Fibroblast of lung (primary cell): Measurements from ENCODE around the gene FAM111B. TPM values are rescaled to one million over a fixed set of nuclear protein-coding genes. Genes with fewer than 3 reads are reported as not detected.

Source experiments
- DNase-seq, 2 donors: peaks; one replicate each; pipeline versions ENCODE4 v3.0.0 to v3.0.0-alpha.2; 2010; ENCODE audit warnings: low read depth in 2 of 2
- H2AFZ ChIP-seq: 2 replicates; pipeline ENCODE4 v1.5.1; 2012; ENCODE audit warnings: low read length, control low read depth, inconsistent platforms
- H3K27ac ChIP-seq: 2 replicates; pipeline ENCODE4 v1.5.1; 2011; ENCODE audit warnings: low read length, control low read depth; ENCODE audit not compliant: insufficient read depth
- H3K27me3 ChIP-seq: 2 replicates; pipeline ENCODE4 v1.5.1; 2011; ENCODE audit warnings: mild to moderate bottlenecking, low read length; ENCODE audit not compliant: control insufficient read depth, insufficient read depth
- H3K36me3 ChIP-seq: 2 replicates; pipeline ENCODE4 v1.5.1; 2011; ENCODE audit warnings: low read length; ENCODE audit not compliant: control insufficient read depth, insufficient read depth
- H3K4me1 ChIP-seq: 2 replicates; pipeline ENCODE4 v1.5.1; 2011; ENCODE audit warnings: low read length; ENCODE audit not compliant: control insufficient read depth, insufficient read depth; ENCODE audit errors: extremely low read depth
- H3K4me2 ChIP-seq: 2 replicates; pipeline ENCODE4 v1.5.1; 2011; ENCODE audit warnings: low read length, control low read depth; ENCODE audit not compliant: insufficient read depth; ENCODE audit errors: extremely low read depth
- H3K4me3 ChIP-seq, 4 experiments: fragments of 200-600 bp in 1 of 4; sonication (generic) in 1 of 4; replicated peaks in 1 of 4; 2 replicates each; pipeline ENCODE4 v1.5.1; 2011 to 2016; ENCODE audit warnings: low read length in 4 of 4, low read depth in 3 of 4, mild to moderate bottlenecking in 3 of 4, control low read depth in 2 of 4, inconsistent platforms in 1 of 4, mixed read lengths in 1 of 4; ENCODE audit not compliant: insufficient read depth in 1 of 4; ENCODE audit errors: control extremely low read depth in 1 of 4
- H3K79me2 ChIP-seq: 2 replicates; pipeline ENCODE4 v1.5.1; 2012; ENCODE audit warnings: mild to moderate bottlenecking, low read length, inconsistent platforms; ENCODE audit not compliant: control insufficient read depth, insufficient read depth
- H3K9ac ChIP-seq: 2 replicates; pipeline ENCODE4 v1.5.1; 2011; ENCODE audit warnings: mild to moderate bottlenecking, low read length, control low read depth; ENCODE audit not compliant: insufficient read depth
- H3K9me3 ChIP-seq: 2 replicates; pipeline ENCODE4 v1.5.1; 2012; ENCODE audit warnings: low read depth, low read length; ENCODE audit not compliant: control insufficient read depth, insufficient read depth
- H4K20me1 ChIP-seq: 2 replicates; pipeline ENCODE4 v1.5.1; 2011; ENCODE audit warnings: low read length; ENCODE audit not compliant: control insufficient read depth, insufficient read depth; ENCODE audit errors: extremely low read depth
- CTCF ChIP-seq, 2 donors: IDR thresholded peaks in 1 of 2; conservative IDR thresholded peaks in 1 of 2; 1 replicate in 1 of 2; 2 replicates in 1 of 2; pipeline ENCODE4 v1.5.1; 2011 to 2012; ENCODE audit warnings: low read length in 2 of 2, control low read depth in 1 of 2, inconsistent platforms in 1 of 2, low read depth in 1 of 2, mild to moderate bottlenecking in 1 of 2
- EZH2 ChIP-seq: IDR thresholded peaks from 2 replicates; pipeline ENCODE4 v1.5.1; 2012; ENCODE audit warnings: low read length, control low read depth, mild to moderate bottlenecking; ENCODE audit errors: missing control alignments
- polyA plus RNA-seq, 2 donors: library from polyadenylated mRNA; depleted of rRNA in 1 of 2; stranded (reverse) in 1 of 2; unstranded in 1 of 2; fragments of >200 nt; gene quantifications; 2 replicates each; pipeline ENCODE4 v1.2.1, GENCODE V29; 2011 to 2012; ENCODE audit warnings: missing spikeins in 1 of 2
- total RNA-seq: library from RNA; depleted of rRNA; stranded (reverse); fragments of >200 nt; gene quantifications from 2 replicates; pipeline ENCODE4 v1.2.1, GENCODE V29; 2014

The FAM111B gene
- total and polyA plus RNA-seq, 2 donors (not counting 1 experiment from before 2014, with no cell fraction given) = 0.33 to 6.2 TPM

GRCh38 chr11:59112494-59112893 lies 5.5 kb downstream of the FAM111B start:
- Histone ChIP-seq H3K9me3 (no peaks in the 10 kb centered on the region), H3K4me3 (no peak overlapping the region), H3K4me2 (peak overlapping the region; percentile 33), H3K27me3 (no peaks in the 10 kb centered on the region), H4K20me1 (no peaks in the 10 kb centered on the region), H3K4me1 (peaks cover 3% of the 10 kb centered on the region), H3K36me3 (no peaks in the 10 kb centered on the region), H3K27ac (no peak overlapping the region), H3K9ac (no peak overlapping the region), H3K79me2 (peaks cover 3% of the 10 kb centered on the region), H2AFZ (no peak overlapping the region)
- TF ChIP-seq CTCF (conservative IDR thresholded peaks at IDR 0.05 in 1 of 2, IDR thresholded peaks at IDR 0.05 in 1 of 2; ENCODE audit: low read depth in 1 of 2, low read length in 2 of 2) = no peak
- TF ChIP-seq EZH2 = no peak
- peak; percentile 3 to 11 for DNase-seq

- no peaks in the 10 kb centered on the region for H3K27me3 ChIP-seq
- H3K27ac ChIP-seq = no peak overlapping the region
- H4K20me1 ChIP-seq = no peaks in the 10 kb centered on the region
- no peak overlapping the region for H3K9ac ChIP-seq
- DNase-seq = no peak
- no peaks in the 10 kb centered on the region for H3K36me3 ChIP-seq
- no peak overlapping the region for H3K4me2 ChIP-seq
- no peak overlapping the region for H2AFZ ChIP-seq
- H3K4me3 ChIP-seq = no peak overlapping the region
- no peaks in the 10 kb centered on the region for H3K9me3 ChIP-seq
- H3K79me2 ChIP-seq = no peaks in the 10 kb centered on the region
- peaks cover 3% of the 10 kb centered on the region for H3K4me1 ChIP-seq
- TF ChIP-seq EZH2 (no peak), CTCF (conservative IDR thresholded peaks at IDR 0.05 in 1 of 2, IDR thresholded peaks at IDR 0.05 in 1 of 2; ENCODE audit: low read depth in 1 of 2, low read length in 2 of 2) (no peak)
Measured at GRCh38 chr11:59114344-59114743, 7.3 kb downstream of the FAM111B start.

GRCh38 chr11:59115553-59115952 lies 8.5 kb downstream of the FAM111B start:
- Histone ChIP-seq H3K9me3 (no peaks in the 10 kb centered on the region), H3K4me2 (no peak overlapping the region), H4K20me1 (no peaks in the 10 kb centered on the region), H3K36me3 (no peaks in the 10 kb centered on the region), H3K27ac (no peak overlapping the region), H3K4me3 (no peak overlapping the region), H3K79me2 (no peaks in the 10 kb centered on the region), H2AFZ (no peak overlapping the region), H3K9ac (no peak overlapping the region), H3K4me1 (peaks cover 3% of the 10 kb centered on the region), H3K27me3 (no peaks in the 10 kb centered on the region)
- no peak for DNase-seq
- no peak for TF ChIP-seq EZH2
- no peak for TF ChIP-seq CTCF (conservative IDR thresholded peaks at IDR 0.05 in 1 of 2, IDR thresholded peaks at IDR 0.05 in 1 of 2; ENCODE audit: low read depth in 1 of 2, low read length in 2 of 2)
